HepG2 (cell line): ENCODE results near the gene OR1M1. TPM values are rescaled to one million over a fixed set of nuclear protein-coding genes. Genes with fewer than 3 reads are reported as not detected.

Source experiments
- EP300 ChIP-seq, 3 experiments: sonication (generic) in 1 of 3; formaldehyde crosslinking in 1 of 3; IDR thresholded peaks; 2 replicates each; pipeline versions ENCODE4 v1.5.1 to v1.6.1; 2011 to 2020; ENCODE audit warnings: low read depth in 2 of 3, low read length in 2 of 3, borderline replicate concordance in 1 of 3, improper control_type of control experiment in 1 of 3, mild to moderate bottlenecking in 1 of 3, missing genetic modification reagents in 1 of 3, moderate library complexity in 1 of 3
- FOXC1 ChIP-seq: sonication (generic); formaldehyde crosslinking; IDR thresholded peaks from 2 replicates; pipeline ENCODE4 v1.8.0; 2022; ENCODE audit warnings: mild to moderate bottlenecking, missing genetic modification reagents, borderline replicate concordance
- KLF15 ChIP-seq: sonication (generic); formaldehyde crosslinking; IDR thresholded peaks from 2 replicates; pipeline ENCODE4 v1.8.1; 2023; ENCODE audit warnings: borderline replicate concordance, mild to moderate bottlenecking, inconsistent platforms, missing genetic modification reagents, mixed read lengths
- SIN3A ChIP-seq: IDR thresholded peaks from 2 replicates; pipeline ENCODE4 v1.6.1; 2011; ENCODE audit warnings: low read depth, mild to moderate bottlenecking, control low read depth, low read length, borderline replicate concordance
- SOX13 ChIP-seq, 3 experiments: fragments of 450-650 bp in 1 of 3; sonication (generic) in 1 of 3; formaldehyde crosslinking in 1 of 3; IDR thresholded peaks in 2 of 3; conservative IDR thresholded peaks in 1 of 3; 2 replicates each; pipeline versions ENCODE4 v1.5.0 to v1.6.1; 2016 to 2020; ENCODE audit warnings: antibody characterized with exemption in 1 of 3, mild to moderate bottlenecking in 1 of 3, missing compliant biosample characterization in 1 of 3, missing genetic modification reagents in 1 of 3, moderate library complexity in 1 of 3
- ZBTB38 ChIP-seq: sonication (generic); formaldehyde crosslinking; IDR thresholded peaks from 2 replicates; pipeline ENCODE4 v1.5.1; 2020; ENCODE audit warnings: mild to moderate bottlenecking, missing genetic modification reagents
- ZNF337 ChIP-seq: sonication (generic); formaldehyde crosslinking; IDR thresholded peaks from 2 replicates; pipeline ENCODE4 v1.5.1; 2020; ENCODE audit warnings: missing genetic modification reagents, low read depth, mild to moderate bottlenecking, borderline replicate concordance
- ZNF446 ChIP-seq: sonication (generic); formaldehyde crosslinking; IDR thresholded peaks from 2 replicates; pipeline ENCODE4 v1.5.0; 2020; ENCODE audit warnings: mild to moderate bottlenecking, missing genetic modification reagents
- ZNF766 ChIP-seq: sonication (generic); formaldehyde crosslinking; IDR thresholded peaks from 2 replicates; pipeline ENCODE4 v1.5.0; 2020; ENCODE audit warnings: missing genetic modification reagents, borderline replicate concordance
- polyA plus RNA-seq, 8 experiments: library from polyadenylated mRNA; depleted of rRNA in 3 of 8; stranded (reverse) in 7 of 8; unstranded in 1 of 8; fragments of >200 nt; fragmentation: Illumina TruSeq in 4 of 8; extraction: Trizol in 4 of 8; gene quantifications; 2 replicates each; pipeline versions ENCODE4 v1.2.1 to v1.2.3, GENCODE V29; 2011 to 2016; ENCODE audit warnings: low read depth in 4 of 8, missing spikeins in 1 of 8, mixed read lengths in 1 of 8; ENCODE audit not compliant: insufficient read depth in 1 of 8
- total RNA-seq, 5 experiments: library from RNA; depleted of rRNA; stranded (reverse); fragments of >200 nt; fragmentation: Illumina TruSeq; extraction: Trizol; gene quantifications; 2 replicates each; pipeline ENCODE4 v1.2.3, GENCODE V29; 2016; ENCODE audit warnings: low read depth in 1 of 5
- TF ChIP-seq, protein P1 (sequence below): sonication (generic); formaldehyde crosslinking; IDR thresholded peaks from 2 replicates; pipeline ENCODE4 v1.4.0; 2020; ENCODE audit warnings: missing genetic modification reagents, borderline replicate concordance
- TF ChIP-seq, protein P2 (sequence below): sonication (generic); formaldehyde crosslinking; IDR thresholded peaks from 2 replicates; pipeline ENCODE4 v1.5.1; 2020; ENCODE audit warnings: missing genetic modification reagents, mild to moderate bottlenecking, borderline replicate concordance
- TF ChIP-seq, protein P3 (sequence below): sonication (generic); formaldehyde crosslinking; IDR thresholded peaks from one replicate; pipeline ENCODE4 v1.5.1; 2020; ENCODE audit warnings: mild to moderate bottlenecking, missing genetic modification reagents; ENCODE audit errors: not compliant biosample characterization

OR1M1 gene
- total and polyA plus RNA-seq, 2 of the 13 experiments (the other 11 are each of a cell fraction or from before 2014, with no cell fraction given): not detected

DNA sequence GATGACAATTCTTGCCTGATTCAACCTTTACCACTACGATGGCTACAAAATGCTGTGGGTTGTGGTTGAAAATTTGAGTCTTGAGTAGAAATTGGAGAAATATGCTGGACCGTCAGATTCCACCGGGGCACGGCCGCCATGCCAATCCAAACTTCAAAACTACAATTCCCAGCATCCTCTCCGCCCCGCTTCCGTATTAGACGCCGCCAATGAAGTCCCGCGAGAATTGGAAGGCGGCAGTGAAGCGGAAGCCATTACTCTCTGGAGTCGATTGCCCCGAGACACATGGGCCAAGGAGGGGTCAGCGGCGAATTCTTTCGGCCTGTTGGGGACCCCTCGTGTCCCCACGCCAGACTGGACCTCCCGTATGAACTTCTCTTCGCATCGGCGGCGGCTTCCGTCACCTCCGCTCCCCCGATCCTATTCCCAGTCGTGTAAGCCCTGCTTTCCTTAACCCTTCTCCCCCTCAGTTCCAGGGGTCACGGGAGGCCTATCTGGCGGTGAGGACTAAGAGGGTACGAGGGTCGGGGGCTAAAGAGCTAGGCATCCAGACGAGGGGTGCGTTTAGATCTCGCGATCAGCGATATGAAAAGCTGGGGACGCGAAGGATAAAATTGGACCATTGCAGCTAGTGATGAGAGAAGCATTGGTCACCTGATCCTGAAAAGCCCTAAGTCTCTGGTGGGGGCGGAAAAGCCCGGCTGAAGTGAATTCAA is 53.5 kb downstream of the OR1M1 start, which contains the start of gene ZNF317 (continued):
- TF ChIP-seq, protein P1, sequence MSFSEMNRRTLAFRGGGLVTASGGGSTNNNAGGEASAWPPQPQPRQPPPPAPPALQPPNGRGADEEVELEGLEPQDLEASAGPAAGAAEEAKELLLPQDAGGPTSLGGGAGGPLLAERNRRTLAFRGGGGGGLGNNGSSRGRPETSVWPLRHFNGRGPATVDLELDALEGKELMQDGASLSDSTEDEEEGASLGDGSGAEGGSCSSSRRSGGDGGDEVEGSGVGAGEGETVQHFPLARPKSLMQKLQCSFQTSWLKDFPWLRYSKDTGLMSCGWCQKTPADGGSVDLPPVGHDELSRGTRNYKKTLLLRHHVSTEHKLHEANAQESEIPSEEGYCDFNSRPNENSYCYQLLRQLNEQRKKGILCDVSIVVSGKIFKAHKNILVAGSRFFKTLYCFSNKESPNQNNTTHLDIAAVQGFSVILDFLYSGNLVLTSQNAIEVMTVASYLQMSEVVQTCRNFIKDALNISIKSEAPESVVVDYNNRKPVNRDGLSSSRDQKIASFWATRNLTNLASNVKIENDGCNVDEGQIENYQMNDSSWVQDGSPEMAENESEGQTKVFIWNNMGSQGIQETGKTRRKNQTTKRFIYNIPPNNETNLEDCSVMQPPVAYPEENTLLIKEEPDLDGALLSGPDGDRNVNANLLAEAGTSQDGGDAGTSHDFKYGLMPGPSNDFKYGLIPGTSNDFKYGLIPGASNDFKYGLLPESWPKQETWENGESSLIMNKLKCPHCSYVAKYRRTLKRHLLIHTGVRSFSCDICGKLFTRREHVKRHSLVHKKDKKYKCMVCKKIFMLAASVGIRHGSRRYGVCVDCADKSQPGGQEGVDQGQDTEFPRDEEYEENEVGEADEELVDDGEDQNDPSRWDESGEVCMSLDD (CRISPR knock-in tag): peak; percentile 27; the same call in 1 of the 2 replicates
- TF ChIP-seq SOX13 (IDR thresholded peaks at IDR 0.05) (no peak), SOX13 (CRISPR knock-in tag; conservative IDR thresholded peaks at IDR 0.05 in 1 of 2, IDR thresholded peaks at IDR 0.05 in 1 of 2) (peak in 1 of 2 experiments; percentile 25; a peak in 1 of 4 replicates), EP300 (IDR thresholded peaks at IDR 0.05; ENCODE audit: low read depth in 2 of 2, low read length in 2 of 2) (no peak), EP300 (CRISPR knock-in tag; IDR thresholded peaks at IDR 0.05; ENCODE audit: borderline replicate concordance) (0 out of 2 replicates have a peak, but pooled peaks have one; percentile 26), SIN3A (peak; percentile 93), ZNF766 (CRISPR knock-in tag) (no peak), KLF15 (CRISPR knock-in tag) (no peak), ZNF446 (CRISPR knock-in tag) (0 out of 2 replicates have a peak, but pooled peaks have one; percentile 62), ZNF337 (CRISPR knock-in tag) (no peak), FOXC1 (CRISPR knock-in tag) (no peak), ZBTB38 (no peak)
- TF ChIP-seq, protein P2, sequence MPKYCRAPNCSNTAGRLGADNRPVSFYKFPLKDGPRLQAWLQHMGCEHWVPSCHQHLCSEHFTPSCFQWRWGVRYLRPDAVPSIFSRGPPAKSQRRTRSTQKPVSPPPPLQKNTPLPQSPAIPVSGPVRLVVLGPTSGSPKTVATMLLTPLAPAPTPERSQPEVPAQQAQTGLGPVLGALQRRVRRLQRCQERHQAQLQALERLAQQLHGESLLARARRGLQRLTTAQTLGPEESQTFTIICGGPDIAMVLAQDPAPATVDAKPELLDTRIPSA: no peak
- TF ChIP-seq, protein P3, sequence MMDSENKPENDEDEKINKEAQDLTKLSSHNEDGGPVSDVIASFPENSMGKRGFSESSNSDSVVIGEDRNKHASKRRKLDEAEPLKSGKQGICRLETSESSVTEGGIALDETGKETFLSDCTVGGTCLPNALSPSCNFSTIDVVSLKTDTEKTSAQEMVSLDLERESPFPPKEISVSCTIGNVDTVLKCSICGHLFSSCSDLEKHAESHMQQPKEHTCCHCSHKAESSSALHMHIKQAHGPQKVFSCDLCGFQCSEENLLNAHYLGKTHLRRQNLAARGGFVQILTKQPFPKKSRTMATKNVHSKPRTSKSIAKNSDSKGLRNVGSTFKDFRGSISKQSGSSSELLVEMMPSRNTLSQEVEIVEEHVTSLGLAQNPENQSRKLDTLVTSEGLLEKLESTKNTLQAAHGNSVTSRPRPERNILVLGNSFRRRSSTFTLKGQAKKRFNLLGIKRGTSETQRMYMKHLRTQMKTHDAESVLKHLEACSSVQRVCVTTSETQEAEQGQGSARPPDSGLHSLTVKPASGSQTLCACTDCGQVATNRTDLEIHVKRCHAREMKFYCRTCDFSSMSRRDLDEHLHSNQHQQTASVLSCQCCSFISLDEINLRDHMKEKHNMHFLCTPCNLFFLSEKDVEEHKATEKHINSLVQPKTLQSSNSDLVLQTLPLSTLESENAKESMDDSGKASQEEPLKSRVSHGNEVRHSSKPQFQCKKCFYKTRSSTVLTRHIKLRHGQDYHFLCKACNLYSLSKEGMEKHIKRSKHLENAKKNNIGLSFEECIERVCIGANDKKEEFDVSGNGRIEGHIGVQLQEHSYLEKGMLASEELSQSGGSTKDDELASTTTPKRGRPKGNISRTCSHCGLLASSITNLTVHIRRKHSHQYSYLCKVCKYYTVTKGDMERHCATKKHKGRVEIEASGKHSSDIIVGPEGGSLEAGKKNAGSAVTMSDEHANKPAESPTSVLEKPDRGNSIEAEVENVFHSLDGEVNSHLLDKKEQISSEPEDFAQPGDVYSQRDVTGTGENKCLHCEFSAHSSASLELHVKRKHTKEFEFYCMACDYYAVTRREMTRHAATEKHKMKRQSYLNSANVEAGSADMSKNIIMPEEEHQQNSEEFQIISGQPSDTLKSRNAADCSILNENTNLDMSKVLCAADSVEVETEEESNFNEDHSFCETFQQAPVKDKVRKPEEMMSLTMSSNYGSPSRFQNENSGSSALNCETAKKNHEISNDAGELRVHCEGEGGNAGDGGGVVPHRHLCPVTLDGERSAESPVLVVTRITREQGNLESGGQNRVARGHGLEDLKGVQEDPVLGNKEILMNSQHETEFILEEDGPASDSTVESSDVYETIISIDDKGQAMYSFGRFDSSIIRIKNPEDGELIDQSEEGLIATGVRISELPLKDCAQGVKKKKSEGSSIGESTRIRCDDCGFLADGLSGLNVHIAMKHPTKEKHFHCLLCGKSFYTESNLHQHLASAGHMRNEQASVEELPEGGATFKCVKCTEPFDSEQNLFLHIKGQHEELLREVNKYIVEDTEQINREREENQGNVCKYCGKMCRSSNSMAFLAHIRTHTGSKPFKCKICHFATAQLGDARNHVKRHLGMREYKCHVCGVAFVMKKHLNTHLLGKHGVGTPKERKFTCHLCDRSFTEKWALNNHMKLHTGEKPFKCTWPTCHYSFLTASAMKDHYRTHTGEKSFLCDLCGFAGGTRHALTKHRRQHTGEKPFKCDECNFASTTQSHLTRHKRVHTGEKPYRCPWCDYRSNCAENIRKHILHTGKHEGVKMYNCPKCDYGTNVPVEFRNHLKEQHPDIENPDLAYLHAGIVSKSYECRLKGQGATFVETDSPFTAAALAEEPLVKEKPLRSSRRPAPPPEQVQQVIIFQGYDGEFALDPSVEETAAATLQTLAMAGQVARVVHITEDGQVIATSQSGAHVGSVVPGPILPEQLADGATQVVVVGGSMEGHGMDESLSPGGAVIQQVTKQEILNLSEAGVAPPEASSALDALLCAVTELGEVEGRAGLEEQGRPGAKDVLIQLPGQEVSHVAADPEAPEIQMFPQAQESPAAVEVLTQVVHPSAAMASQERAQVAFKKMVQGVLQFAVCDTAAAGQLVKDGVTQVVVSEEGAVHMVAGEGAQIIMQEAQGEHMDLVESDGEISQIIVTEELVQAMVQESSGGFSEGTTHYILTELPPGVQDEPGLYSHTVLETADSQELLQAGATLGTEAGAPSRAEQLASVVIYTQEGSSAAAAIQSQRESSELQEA: peak; percentile 78
